GM06990 (cell line): ENCODE data around the gene SERPINE2.
"Not testable (repeated sequence)": the region's sequence is repeated elsewhere in the genome, so short reads cannot be mapped to it uniquely, and the experiment has no call there.

Experiments
- DNase-seq: peaks from one replicate; pipeline ENCODE4 v3.0.0-alpha.2; 2011; ENCODE audit not compliant: insufficient read length; ENCODE audit errors: extremely low read depth
- H3K27me3 ChIP-seq: replicated peaks from 2 replicates; pipeline ENCODE4 v1.6.0; 2011; ENCODE audit warnings: low read length; ENCODE audit not compliant: control insufficient read depth, insufficient read depth
- H3K36me3 ChIP-seq: 2 replicates; pipeline ENCODE4 v1.5.1; 2011; ENCODE audit warnings: low read length; ENCODE audit not compliant: control insufficient read depth, insufficient read depth
- H3K4me3 ChIP-seq: replicated peaks from 2 replicates; pipeline ENCODE4 v1.5.1; 2011; ENCODE audit warnings: low read depth, mild to moderate bottlenecking, control low read depth, low read length
- CTCF ChIP-seq: IDR thresholded peaks from 2 replicates; pipeline ENCODE4 v1.5.1; 2011; ENCODE audit warnings: low read length, control low read depth, mild to moderate bottlenecking, inconsistent platforms; ENCODE audit not compliant: insufficient read depth, poor library complexity, severe bottlenecking

SERPINE2 gene

GRCh38 chr2:223944166-223944702, 94.9 kb downstream of the SERPINE2 start:
- no peak for TF ChIP-seq CTCF

DNA sequence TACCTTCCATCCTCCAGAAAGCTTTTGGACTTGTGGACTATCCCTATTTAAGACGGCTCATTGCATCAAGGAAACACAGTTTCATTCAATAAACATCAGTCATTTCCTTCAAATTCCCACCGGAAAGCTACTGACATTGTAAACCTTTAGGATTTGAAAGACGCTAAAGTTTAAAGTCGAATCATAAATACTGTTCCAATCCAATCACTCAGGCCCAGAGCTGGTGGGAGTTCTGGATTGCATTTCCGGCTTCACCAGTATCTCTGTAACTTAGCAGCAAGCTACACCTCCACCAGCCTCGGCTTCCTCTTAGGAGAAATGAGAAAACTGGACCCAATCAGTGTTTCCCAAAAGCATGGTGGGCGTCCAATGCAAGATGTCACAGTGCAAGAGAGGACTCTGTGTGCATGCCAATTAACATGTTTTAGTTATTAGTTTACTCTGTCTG, 95.5 kb downstream of the SERPINE2 start:
- Histone ChIP-seq H3K4me3 (peak overlapping the region; percentile 98), H3K27me3 (no peaks in the 10 kb centered on the region), H3K36me3 (no peaks in the 10 kb centered on the region)
- no peak for DNase-seq
- no peak for TF ChIP-seq CTCF

More at GRCh38 chr2:223944166-223944702, 94.9 kb downstream of the SERPINE2 start:
- Histone ChIP-seq H3K4me3 (peak overlapping the region; percentile 98), H3K27me3 (no peaks in the 10 kb centered on the region), H3K36me3 (no peaks in the 10 kb centered on the region)
- DNase-seq: peak; percentile 55

- Histone ChIP-seq H3K27me3 (no peaks in the 10 kb centered on the region), H3K4me3 (peak overlapping the region; percentile 98), H3K36me3 (no peaks in the 10 kb centered on the region)
- no peak for TF ChIP-seq CTCF
- no peak for DNase-seq
Observed at GRCh38 chr2:223943135-223943534, 96.0 kb downstream of the SERPINE2 start.

- H3K27me3 ChIP-seq: no peaks in the 10 kb centered on the region
- H3K4me3 ChIP-seq: no peak overlapping the region
- no peak for TF ChIP-seq CTCF
- DNase-seq: peak; percentile 47
- no peaks in the 10 kb centered on the region for H3K36me3 ChIP-seq
Observed at GRCh38 chr2:223941579-223942277, 97.4 kb downstream of the SERPINE2 start.

- not testable (repeated sequence) for H3K36me3 ChIP-seq, H3K4me3 ChIP-seq, DNase-seq, H3K27me3 ChIP-seq
Observed at GRCh38 chr2:223939438-223939837, 99.6 kb downstream of the SERPINE2 start.

GRCh38 chr2:223937535-223937934, 101.6 kb downstream of the SERPINE2 start:
- no peak for TF ChIP-seq CTCF
- DNase-seq: no peak
- Histone ChIP-seq H3K4me3 (no peak overlapping the region), H3K36me3 (no peaks in the 10 kb centered on the region; the same call in 1 of the 2 replicates), H3K27me3 (no peaks in the 10 kb centered on the region)
